Measurements from ENCODE around the gene NDUFA8.

Gene NDUFA8

GRCh38 chr9:122095010-122095767 lies 64.4 kb downstream of the NDUFA8 start:
- peak; percentile 39 to 78 for DNase-seq

Measured in inflammatory macrophage treated with lipopolysaccharide for 1 hour (primary cell).